Measurements from ENCODE around the gene TIPARP. TPM values are rescaled to one million over a fixed set of nuclear protein-coding genes. Genes with fewer than 3 reads are reported as not detected.

TIPARP gene
- total and polyA plus RNA-seq, 4 donors: 20.8 to 56.1 (median 40.0) TPM

DNA sequence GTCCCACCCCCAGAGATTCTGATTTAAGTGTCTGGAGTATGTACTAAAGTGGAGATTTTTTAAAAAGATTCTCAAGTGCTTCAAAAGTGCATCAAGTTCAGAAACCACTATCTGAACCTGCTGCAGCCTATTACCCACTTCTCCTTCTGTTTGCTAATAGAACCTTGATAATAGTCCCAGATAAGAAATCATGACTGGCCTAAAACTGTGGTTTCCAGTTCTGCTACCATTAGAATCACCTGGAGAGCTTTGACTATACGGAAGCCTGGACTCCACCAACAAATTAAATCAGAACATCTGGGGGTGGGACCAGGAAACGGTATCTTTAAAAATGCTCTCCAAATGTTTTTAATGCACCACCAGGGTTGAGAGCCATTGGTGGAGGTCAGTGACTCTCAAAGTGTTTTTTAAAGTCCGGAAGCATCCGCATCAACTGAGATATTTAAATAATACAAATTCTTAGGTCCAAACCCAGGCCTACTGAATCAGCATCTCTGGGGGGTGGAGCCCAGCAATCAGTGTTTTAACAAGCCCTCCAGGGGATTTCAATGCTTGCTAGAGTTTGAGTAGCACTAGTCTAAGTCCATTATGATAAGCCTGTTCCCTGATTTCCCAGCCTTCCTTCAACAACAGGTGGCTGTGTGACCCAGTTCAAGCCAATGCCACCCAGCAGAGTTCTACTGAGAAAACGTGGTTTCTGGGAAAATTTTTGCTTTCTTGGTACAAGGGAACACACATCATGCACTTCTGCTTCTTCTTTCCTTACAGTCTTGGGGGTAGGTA is 45.4 kb upstream of the TIPARP start:
- H3K27me3 ChIP-seq (ENCODE audit: control insufficient read depth in 3 of 3, insufficient read depth in 3 of 3, low read length in 2 of 3): no peaks in the 10 kb centered on the region
- 62 to 77% methylated on average over 5 of the region's 5 CpGs for WGBS, 2 donors
- TF ChIP-seq, protein P1, sequence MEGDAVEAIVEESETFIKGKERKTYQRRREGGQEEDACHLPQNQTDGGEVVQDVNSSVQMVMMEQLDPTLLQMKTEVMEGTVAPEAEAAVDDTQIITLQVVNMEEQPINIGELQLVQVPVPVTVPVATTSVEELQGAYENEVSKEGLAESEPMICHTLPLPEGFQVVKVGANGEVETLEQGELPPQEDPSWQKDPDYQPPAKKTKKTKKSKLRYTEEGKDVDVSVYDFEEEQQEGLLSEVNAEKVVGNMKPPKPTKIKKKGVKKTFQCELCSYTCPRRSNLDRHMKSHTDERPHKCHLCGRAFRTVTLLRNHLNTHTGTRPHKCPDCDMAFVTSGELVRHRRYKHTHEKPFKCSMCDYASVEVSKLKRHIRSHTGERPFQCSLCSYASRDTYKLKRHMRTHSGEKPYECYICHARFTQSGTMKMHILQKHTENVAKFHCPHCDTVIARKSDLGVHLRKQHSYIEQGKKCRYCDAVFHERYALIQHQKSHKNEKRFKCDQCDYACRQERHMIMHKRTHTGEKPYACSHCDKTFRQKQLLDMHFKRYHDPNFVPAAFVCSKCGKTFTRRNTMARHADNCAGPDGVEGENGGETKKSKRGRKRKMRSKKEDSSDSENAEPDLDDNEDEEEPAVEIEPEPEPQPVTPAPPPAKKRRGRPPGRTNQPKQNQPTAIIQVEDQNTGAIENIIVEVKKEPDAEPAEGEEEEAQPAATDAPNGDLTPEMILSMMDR (IDR thresholded peaks at IDR 0.05; ENCODE audit: control extremely low read depth, extremely low read depth): no peak
- H3K36me3 ChIP-seq (ENCODE audit: control insufficient read depth in 4 of 4, insufficient read depth in 4 of 4, low read length in 4 of 4): no peaks in the 10 kb centered on the region
- H3K9me3 ChIP-seq (ENCODE audit: control insufficient read depth in 4 of 4, insufficient read depth in 3 of 4, low read length in 3 of 4): no peaks in the 10 kb centered on the region
- H3K4me3 ChIP-seq: no peak overlapping the region
- ATAC-seq (ENCODE audit: insufficient read depth, low FRiP score): peak; percentile 56
- peak overlapping the region in 1 of 2 donors; percentile 43 for H3K27ac ChIP-seq (ENCODE audit: low read depth in 1 of 2, low read length in 1 of 2)
- peaks cover 0 to 4% (median 0%) of the 10 kb centered on the region in 5 donors for H3K4me1 ChIP-seq (ENCODE audit: control insufficient read depth in 5 of 5, insufficient read depth in 5 of 5, low read length in 5 of 5)
- H3K9ac ChIP-seq (ENCODE audit: insufficient read depth in 1 of 2, low read length in 2 of 2): no peak overlapping the region
- DNase-seq: no peak

DNA sequence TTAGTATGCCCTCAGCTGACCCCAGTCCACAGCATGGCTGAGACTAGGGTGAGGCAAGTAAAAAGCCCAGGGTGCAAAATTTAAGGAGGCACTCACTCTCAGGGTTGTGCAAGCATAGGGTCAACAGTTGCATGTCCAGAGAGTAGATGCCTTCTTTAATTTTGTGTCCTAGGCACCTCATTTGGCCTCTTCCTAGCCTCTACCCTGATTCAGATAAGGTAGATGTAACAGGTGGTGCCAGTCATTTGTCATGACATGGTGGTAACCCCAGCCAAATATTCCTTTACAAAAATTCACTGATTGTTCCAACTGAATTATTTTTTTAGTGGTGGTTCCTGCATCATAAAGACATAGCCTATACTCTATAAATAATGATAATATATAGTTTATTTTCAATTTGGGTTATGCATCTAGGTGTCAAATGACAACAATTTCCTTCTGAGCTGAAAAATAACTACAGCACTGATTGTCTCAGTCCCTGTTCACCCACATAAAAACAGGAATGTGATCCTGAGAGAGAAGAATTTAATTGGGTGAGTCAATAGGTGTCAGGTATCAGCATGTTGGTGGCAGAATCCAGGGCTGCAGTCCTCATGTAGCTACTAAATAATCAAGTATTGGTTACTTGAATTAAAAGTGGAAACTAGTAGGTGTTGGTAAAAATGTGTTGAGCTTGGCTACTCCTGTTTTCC is 44.2 kb upstream of the TIPARP start:
- no peak overlapping the region for H3K9ac ChIP-seq (ENCODE audit: insufficient read depth in 1 of 2, low read length in 2 of 2)
- DNase-seq (no peak), ATAC-seq (ENCODE audit: insufficient read depth, low FRiP score) (no peak)
- H3K36me3 ChIP-seq (ENCODE audit: control insufficient read depth in 4 of 4, insufficient read depth in 4 of 4, low read length in 4 of 4): no peaks in the 10 kb centered on the region
- H3K4me1 ChIP-seq (ENCODE audit: control insufficient read depth in 5 of 5, insufficient read depth in 5 of 5, low read length in 5 of 5): peaks cover 0 to 3% (median 0%) of the 10 kb centered on the region in 5 donors
- no peak overlapping the region for H3K4me3 ChIP-seq
- TF ChIP-seq, protein P1 (IDR thresholded peaks at IDR 0.05; ENCODE audit: control extremely low read depth, extremely low read depth): no peak
- H3K9me3 ChIP-seq (ENCODE audit: control insufficient read depth in 4 of 4, insufficient read depth in 3 of 4, low read length in 3 of 4): no peaks in the 10 kb centered on the region
- peak overlapping the region in 1 of 2 donors; percentile 37 for H3K27ac ChIP-seq (ENCODE audit: low read depth in 1 of 2, low read length in 1 of 2)
- no peaks in the 10 kb centered on the region for H3K27me3 ChIP-seq (ENCODE audit: control insufficient read depth in 3 of 3, insufficient read depth in 3 of 3, low read length in 2 of 3)

DNA sequence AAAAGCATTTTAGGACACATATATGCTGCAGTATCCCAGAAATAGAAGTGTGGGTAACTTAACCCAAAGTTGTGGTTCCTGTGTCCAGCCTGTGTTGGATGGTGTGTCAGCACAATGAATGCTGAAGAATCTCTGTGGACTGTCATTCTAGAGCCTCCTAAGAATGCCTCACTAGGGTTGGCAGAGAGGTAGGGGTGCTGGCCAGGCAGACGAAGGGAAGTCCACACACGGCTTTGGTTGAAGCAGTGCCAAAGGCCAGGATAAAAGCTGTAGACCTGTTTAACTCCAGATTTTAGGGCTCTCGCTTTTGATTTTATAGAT is 43.7 kb upstream of the TIPARP start:
- ATAC-seq (ENCODE audit: insufficient read depth, low FRiP score) (no peak), DNase-seq (no peak)
- Histone ChIP-seq H3K36me3 (ENCODE audit: control insufficient read depth in 4 of 4, insufficient read depth in 4 of 4, low read length in 4 of 4) (no peaks in the 10 kb centered on the region), H3K9ac (ENCODE audit: insufficient read depth in 1 of 2, low read length in 2 of 2) (no peak overlapping the region), H3K27ac (ENCODE audit: low read depth in 1 of 2, low read length in 1 of 2) (no peak overlapping the region), H3K4me3 (no peak overlapping the region), H3K27me3 (ENCODE audit: control insufficient read depth in 3 of 3, insufficient read depth in 3 of 3, low read length in 2 of 3) (no peaks in the 10 kb centered on the region), H3K4me1 (ENCODE audit: control insufficient read depth in 5 of 5, insufficient read depth in 5 of 5, low read length in 5 of 5) (peaks cover 0 to 2% (median 0%) of the 10 kb centered on the region in 5 donors), H3K9me3 (ENCODE audit: control insufficient read depth in 4 of 4, insufficient read depth in 3 of 4, low read length in 3 of 4) (no peaks in the 10 kb centered on the region)
- TF ChIP-seq, protein P1 (IDR thresholded peaks at IDR 0.05; ENCODE audit: control extremely low read depth, extremely low read depth): no peak
- 64 to 76% methylated on average over 3 of the region's 3 CpGs for WGBS, 2 donors
